ENCODE results near the gene KIAA2012.

KIAA2012 gene

DNA sequence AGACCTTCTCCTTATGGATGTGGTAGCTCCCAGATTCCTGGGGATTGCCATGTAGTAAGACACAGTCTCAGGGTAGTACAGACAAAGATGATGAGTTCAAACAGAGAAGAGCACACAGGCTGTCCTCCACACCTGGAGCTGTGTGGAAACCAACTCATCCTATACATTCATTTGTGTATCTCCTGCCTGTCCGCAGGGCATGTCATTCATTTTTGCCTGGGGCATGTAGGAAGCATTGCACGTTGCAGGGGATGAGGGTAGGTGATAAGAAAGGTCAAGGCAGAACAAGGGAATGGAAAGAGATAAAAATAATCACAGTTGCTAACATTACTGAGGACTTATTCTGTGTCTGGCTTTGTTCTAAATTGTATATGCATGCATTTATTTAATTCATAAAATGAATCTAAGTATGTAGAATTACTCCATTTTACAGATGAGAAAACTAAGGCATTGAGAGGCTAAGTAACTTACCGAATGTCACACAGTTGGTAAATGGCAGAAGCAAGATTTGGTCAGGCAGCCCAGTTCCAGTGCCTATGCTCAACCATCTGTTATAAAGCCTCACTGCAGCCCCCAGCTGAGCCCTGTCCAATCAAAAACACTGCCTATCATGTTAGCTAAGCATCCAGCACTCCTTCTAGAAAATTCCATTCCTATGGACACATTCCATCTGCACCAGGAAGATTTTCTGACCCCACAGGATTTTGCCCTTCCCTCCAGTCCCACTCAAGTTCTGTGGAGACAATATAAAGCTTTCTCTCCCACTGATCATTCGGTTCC is 84.3 kb downstream of the KIAA2012 start:
- no peak for DNase-seq

DNA sequence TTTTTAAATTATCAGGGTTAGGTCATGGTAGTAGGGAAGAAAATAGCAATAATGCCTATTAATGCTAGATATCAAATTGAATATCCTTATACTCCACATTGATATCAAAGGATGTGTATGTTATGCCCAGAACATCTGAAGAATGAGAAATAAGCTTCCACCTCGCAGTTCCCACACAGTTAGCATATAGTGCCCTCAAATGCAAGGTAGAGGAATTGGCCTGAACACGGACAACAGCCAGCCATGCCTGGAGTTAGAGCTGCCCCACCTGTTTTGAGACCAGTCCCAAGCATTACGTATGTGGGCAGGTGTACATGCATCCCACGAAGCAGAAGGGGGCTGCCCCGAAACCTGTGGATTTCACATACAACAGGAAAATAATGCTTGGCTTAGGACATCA is 85.7 kb downstream of the KIAA2012 start:
- no peak for DNase-seq

DNA sequence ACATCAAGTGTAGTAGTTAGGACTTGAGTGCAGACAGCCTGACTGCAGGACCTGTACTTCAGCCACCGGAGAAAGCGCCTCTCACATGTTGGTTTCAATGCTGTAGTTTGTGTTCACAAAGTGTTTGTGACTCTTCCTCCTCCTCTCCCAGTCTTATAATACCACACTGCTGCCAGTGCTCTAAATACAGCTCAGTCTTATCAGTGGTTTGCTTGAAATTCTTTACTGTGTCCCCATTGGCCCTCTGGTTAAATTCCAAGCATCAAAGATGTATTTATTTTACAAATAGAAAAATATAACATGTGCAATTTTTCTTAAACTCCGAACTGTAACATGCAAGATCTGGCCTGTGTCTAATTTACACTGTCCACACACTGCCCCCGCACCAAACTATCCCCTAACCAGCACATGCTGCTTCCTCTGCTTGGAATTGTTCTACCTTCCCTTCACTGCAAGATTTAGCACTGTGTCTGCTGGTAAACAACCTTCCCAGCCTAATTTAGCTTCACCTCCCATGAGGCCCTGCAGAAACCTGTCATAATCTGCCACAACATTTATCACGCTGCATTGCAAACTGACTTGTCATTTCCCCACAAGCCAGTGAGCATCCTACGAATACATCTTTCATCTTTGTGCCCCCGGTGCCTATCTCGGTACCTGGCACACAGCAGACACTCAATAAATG is 88.2 kb downstream of the KIAA2012 start:
- DNase-seq, result no peak

DNA sequence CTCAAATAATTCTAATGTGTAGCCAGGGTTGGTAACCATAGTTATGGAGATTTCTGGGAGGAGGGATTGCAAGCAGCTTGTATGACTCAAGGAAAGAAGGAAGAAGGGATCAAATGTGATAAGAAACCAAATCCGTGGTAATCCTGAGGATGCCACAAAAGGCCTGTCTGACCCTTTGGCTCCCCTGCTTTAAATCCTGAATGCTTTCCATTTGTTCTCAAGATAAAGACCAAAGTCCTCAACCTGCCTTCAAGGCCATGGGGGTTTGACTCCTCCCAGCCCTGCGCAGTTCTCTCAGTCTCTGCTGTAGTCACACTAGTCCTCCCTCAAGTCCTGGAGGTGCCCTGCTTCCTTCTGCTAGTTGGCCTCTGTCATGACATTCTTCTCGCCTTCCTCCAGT is 91.4 kb downstream of the KIAA2012 start:
- DNase-seq, result no peak

DNA sequence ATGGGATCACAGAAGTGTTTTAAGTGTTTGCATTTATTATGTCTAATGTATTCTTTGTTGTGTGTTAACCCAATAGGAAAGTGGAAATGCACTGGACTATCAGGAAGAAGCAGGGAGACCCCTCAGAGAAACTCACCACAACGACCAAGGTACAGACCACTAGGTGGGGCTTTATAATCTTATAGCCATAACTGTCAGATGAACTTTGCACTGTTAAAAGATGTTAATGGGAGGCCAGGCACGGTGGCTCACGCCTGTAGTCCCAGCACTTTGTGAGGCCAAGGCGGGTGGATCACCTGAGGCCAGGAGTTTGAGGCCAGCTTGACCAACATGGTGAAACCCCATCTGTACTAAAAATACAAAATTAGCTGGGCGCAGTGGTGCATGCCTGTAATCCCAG is 92.2 kb downstream of the KIAA2012 start:
- no peak for DNase-seq

DNA sequence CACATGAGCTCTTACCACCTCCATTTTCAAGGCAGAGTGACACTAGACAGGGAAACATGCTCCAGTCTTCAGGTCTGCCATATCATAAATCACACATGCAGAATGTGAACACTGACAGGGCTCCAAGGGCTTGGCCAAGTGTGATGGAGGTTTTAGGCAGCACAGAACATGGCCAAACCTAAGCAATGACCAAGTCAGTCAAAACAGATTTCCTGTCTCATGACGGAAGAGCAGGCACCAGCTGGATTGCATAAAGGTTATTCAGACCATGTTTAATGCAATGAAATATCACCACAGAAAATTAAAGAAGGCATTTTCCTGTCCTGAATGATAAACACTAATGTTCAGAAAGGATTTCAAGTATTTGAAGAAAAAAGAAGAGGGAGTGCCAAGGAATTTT is 92.9 kb downstream of the KIAA2012 start:
- no peak for DNase-seq

DNA sequence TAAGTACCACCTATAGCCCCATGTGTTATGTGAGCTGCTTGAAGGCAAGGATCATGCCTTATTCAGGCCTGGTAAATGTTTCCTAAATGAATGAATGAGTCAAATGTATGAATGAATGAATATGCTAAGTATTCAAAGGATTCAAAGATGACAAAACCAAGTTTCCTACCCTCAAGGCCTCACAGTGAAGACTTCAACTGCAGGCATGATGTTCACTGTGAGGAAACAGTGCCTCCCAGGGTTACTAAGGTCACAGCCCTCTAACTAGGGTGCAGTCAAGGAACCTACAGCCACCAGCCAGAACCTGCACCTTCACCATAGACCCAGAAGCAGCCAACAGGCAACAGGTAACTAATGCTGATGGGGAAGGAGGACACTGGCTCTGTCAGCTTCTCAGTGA is 96.1 kb downstream of the KIAA2012 start:
- no peak for DNase-seq

DNA sequence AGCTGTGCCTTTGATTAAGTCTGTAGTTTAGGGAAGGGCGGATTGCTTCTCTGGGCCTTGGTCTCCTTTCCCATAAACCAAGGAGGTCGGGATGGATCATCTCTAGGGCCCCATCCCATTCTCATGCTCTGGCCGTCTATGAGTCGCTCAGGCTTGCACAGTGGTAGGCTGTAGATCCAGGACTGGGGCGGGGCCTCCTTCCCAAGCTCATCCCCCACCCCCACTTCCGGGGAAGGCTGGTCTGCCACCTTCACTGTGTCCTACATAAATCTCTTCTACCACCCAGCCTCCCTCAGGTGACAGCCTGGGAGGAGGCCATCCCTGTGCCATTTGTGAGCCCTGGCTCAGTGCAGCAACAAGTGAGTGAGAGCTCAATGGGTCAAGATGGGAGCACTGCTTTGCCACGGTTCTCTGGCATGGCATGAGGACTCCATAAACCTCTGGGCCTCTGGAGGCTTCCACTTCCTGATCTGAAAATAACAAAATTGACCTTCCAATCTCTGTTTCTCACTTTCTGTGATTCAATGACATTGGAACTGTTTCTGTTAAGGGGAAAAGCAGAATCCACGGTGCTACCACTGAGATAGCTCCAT is 96.9 kb downstream of the KIAA2012 start:
- DNase-seq, result no peak

DNA sequence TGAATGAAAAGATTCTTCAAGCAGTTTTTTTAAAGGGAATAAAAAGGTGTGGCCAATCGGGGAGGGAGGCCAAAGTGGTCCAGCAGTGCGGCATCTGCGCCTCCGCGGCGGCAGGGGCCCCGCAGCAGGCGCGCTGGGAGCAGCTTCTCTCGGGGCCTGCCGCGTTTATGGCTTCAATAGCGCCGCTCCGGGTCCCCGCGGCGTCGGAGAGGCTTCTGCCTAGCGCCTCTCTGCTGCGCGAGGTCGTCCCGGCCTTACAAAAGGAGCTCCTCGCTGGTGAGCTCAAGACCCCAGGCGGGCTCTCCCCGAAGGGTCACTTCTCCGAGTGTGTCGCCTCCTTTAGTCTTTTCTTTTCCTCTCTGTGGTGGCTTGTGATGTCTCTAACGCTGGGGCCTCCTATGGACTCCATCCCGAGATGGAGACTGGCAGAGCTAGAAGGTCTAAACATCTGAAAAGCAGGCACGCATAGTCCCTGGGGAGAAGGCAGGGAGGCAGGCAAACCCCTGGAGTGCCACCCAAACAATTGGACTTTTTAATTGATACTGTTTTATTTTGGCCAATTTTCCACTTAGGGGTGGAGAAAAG is 98.3 kb downstream of the KIAA2012 start:
- DNase-seq, result no peak

DNA sequence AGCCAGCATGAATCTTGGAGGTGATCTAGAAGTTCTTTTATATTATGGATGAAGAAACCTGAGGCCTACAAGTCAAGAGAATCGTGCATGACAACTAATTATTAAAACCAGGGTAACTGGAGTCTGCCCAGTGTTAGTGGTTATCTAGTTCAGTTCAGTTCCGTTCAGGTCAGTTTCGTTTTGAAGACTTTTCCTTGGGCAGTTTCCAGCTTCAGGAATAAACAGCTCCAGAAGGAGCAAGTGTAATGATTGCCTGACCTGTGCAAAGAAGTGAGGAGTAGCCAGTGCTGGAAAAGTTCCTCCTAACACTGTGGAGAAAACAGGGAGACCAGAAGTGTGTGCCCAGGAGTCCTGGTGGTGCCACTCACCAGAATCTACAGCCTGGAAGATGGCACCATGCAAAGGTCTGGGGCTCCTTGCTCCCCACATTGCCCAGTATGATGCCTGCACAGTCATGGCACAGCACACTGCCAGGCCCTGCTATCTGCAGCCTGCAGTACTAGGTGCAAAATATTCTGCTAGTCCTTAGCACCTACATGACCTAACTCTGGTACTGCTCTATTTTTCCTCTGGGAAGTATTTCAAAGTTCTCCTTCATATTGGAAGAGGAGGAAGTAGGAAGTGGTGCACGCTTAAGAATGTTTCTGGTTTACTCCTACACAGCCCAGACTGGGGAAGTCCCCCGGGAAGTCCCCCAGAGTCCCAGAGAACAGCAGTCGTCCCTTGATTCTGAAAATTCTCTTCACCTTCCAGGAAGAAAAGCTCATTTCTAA is 99.6 kb downstream of the KIAA2012 start:
- DNase-seq, result no peak

DNA sequence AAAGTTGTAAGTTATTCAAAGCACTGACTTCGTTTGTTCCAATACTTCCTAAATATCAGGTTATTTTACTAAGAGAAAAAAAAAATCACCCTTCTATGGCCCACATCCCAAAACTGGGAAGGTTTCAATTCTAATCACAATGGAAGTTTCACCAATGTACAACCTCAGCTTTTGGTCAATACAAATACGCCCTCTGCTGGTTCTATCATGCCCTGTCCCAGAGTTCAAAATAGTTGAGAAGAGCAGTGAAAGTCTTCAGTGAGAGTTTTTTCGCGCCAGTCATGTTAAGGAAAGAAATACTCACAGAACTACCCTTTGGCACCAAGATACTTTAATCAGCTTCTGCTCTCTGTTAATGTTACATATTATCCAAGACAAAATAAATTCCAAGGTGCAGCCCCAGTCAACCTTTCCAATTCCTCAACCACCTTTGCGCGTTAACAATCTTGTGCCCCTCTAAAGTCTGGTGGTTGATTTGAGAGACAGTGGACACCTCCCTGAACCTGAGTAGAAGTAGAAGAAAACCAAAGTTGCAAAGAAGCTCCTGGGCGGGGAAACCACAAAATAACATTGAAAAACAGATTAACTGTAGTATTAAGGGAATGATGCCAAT is 105.4 kb downstream of the KIAA2012 start:
- peak; percentile 55 for DNase-seq

DNA sequence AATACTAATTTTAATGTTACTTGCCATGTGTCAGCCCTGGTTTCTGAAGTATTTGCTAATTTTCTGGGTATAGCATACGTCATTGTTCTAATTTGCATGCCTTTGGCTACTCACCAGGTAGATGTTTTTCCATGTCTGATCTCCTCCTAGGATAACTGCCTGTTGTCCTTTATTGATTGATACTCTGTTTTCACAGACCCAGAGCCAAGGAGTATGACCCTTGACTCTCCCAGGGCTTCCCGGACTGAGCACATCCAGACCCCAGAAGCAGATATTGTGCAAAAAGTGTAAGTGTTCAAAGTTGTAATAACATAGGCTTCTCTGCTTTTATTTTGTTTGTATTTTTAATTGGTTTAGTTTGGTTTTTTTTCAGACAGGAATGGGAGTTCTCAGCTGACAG is 111.5 kb downstream of the KIAA2012 start:
- no peak for DNase-seq

DNA sequence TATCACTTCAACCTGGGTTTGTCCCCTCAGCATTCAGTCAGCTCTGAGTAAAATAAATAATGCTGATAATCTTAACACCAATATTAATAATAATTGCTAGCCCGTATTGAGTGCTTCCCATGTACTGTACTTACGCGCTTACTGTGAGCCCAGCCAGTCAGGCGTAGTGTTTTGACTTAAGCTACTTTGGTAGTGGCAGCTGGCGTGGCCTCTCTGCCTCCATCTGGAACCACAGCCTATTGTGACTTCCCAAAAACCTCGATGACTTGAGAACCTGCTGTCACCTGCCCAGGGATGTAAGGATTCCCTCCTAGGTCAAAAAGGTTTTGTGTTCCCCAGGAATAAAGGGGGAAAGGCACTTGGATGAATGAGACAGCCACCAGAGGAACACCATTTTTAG is 112.1 kb downstream of the KIAA2012 start:
- DNase-seq, result no peak

DNA sequence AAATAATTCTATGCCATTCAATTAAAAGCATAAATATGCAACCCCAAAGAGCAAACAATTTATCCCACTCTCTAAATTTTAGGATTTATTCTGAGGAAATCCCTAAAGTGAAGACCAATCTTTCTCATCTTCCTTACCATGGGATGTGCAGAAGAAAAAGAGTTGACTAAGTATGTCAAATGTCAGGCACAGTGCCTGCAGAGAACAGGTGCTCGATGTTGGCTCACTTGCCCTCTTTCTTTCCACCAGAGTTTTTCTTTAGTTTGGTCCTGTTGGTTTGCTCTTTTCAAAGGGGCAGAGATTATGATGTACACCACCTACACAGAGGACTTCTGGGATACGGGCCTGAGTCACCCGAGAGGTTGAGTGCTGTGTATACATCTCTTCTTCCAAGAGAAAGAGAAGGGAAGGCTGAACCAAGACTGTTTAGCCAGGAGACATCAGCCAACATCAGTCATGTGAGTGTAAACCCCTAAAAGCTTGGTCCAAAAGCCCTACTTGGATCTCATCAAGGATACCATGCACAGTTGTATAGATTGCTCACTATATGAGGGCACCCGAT is 113.7 kb downstream of the KIAA2012 start:
- no peak for DNase-seq

DNA sequence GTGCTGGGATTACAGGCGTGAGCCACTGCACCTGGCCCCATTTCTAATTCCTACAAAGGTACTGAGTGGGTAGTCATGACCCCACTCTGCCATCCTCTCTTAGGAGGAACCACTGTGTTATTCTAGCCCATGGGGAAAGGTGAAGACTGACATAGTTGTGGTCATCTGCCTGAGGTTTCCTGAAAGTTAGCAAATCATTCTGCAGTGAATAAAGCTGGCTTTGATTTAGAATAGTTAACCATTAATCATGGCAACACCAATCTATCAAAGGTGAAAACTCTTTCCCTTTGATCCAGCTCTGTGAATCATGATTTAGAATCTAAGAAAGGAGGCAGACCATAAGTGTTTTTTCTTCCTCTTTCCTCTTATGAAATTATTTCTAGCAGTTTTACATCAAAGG is 114.5 kb downstream of the KIAA2012 start:
- no peak for DNase-seq

DNA sequence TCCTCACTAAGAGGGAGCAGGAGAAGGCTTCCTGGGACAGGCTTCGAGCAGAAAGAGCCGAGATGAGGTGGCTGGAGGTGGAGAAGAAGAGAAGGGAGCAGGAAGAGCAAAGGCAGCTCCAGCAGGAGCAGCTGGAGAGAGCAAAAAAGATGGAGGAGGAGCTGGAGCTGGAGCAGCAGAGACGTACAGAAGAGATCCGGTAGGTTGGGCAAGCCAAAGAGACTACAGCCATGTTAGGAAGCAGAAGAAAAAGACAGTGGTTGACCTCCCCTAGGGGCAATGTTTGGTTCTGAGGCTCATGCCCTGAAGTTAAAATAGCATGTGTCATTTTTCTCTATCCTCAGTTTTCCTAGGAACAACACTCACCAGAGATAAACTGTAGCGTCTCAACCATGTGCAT is 120.2 kb downstream of the KIAA2012 start:
- DNase-seq, result no peak

DNA sequence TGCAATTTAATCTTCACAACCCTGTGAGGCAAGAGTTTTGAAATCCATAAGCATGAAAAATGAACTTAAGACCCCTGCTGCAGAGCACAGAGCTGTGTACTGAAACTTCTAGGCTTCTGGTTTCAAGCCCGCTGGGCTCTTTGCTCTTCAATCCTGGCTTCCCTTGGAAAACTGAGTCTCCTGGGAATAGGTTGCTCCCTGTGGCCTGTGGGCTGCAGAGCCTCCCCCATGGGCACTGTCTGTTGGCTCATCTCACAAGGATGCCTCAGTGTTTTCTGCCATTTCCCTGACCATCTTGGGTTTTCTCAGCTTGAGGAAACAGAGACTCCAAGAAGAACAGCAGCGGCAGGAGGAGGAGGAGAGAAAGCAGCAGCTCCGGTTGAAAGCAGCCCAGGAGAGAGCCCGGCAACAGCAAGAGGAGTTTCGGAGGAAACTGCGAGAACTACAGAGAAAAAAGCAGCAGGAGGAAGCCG is 120.9 kb downstream of the KIAA2012 start:
- no peak for DNase-seq

DNA sequence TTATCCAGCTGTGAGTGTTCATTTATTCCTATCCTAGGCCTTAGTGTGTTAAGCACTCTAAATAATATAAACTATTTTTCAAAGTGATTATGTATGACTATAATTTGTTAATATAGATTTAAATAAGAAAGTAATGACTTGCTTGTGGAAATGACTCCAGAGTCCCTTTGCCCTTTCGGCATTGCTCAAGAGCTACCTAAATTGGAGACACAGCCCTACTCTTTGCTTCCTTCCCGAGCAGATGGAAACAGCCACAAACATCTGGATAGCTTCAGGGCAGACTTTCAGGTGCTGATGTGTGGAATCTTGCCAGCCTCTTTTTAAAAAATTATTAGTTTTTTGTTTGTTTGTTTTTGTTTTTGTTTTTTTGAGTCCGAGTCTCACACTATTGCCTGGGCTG is 121.4 kb downstream of the KIAA2012 start:
- no peak for DNase-seq

DNA sequence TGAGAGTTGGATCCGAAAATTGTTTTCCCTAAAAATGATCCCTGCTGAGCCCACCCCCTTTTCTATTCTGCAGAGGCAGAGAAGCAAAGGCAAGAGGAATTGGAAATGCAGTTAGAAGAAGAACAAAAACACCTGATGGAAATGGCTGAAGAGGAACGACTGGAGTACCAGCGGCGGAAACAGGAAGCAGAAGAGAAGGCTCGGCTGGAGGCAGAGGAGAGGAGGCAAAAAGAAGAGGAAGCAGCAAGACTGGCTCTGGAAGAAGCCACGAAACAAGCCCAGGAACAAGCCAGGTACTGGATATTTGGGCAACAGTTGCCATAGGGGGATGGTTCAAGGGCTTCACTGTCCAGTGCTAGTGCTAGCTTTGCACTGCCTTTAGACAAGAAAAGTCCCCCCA is 123.7 kb downstream of the KIAA2012 start:
- DNase-seq, result no peak

DNA sequence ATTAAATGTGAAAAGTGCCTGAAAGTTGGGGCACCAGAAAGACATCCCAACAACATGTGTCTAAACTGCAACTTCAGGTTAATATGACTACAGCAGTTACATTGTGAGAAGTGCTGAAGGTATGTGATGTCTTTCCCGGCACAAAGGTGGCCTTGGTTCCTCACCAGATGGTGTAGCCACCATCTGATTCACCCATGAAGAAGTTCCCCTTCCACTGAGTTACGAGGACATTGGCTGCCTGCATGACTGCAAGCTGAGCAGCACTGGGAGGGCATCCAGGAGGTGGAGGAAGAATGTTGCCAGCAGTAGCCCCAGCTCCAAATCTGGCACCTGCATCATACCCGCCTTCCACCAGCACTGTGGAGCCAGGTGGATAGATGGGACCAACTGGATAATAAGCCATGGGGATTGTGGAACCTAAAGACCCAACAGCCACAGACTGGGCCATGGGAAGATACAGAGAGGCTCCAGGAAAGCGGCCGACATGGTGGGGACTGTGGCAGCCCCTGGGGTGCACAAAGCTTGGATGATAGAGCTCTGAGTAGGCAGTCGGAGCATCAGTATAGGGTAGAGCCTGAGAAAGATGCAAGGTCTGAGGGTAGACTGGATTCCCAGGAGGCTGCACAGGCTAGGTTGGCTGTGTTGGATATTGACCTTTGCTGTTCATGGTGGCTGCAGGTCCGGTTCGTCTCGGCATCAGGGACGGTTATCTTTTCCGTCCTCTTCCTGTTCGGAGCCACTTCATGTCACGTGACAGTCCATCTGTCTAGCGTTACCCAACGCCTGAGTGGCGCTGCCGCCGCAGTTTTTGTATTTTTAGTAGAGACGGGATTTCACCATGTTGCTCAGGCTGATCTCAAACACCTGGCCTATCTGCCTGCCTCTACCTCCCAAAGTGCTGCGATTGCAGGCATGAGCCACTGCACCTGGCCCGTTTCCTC is 128.4 kb downstream of the KIAA2012 start:
- DNase-seq, result no peak

DNA sequence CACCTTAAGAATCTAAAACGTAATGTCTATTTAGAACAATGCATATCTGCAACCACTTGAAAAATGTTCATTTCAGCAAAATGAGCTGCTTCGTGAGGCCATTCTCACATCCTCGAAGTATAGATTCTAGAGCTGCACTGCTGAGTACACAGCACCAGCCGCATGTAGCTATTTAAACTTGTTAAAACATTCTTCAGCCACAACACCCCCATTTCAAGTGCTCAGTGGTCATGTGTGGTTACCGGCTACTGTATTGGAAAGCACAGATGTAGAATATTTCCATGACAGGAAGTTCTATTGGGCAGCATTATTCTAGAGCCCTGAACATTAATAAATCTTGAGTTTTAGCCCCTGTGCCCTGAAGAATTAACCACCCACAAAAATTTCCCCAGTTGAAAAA is 130.3 kb downstream of the KIAA2012 start:
- no peak for DNase-seq

Measured in NCI-H1105 treated with DMSO at 0.1 percent for 48 hours (cell line).